ENCODE data around the gene DACT2.
"Not testable (repeated sequence)": the region's sequence is repeated elsewhere in the genome, so short reads cannot be mapped to it uniquely, and the experiment has no call there.

DNA sequence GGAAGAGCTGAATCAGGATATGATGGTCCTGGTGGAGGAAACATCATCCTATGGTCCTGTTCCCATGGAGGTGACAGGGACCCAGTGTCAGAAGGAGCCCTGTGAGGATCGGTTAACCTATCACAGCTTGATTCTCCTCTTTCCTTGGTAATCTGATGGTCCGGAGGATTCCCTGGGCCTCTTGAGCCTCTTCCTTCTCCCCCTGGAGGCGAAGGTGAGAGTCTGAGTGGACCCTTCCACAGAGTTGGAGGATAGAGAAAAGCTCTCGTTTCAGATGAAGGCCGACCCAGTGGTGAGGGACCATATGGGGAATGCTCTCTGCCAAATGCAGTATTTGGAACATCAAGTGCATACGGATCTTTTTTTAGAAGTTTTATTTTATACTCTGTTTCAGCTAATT, 32.1 kb downstream of the DACT2 start:
- not testable (repeated sequence) for TF ChIP-seq CTCF (conservative IDR thresholded peaks at IDR 0.05 in 1 of 2, IDR thresholded peaks at IDR 0.05 in 1 of 2; ENCODE audit: low read depth in 1 of 2, low read length in 2 of 2); EZH2 (IDR thresholded peaks at IDR 0.05; ENCODE audit: low read length, missing control alignments)
